HG03520 (cell line): ENCODE data around the gene KLRF1.
A peak's percentile ranks its signal among the peaks of the same experiment; 100 is the strongest.

Experiments used
- ATAC-seq: cut with Tn5 transposase; IDR thresholded peaks from one replicate; pipeline ENCODE4 v1.9.1; 2021; ENCODE audit warnings: mild to moderate bottlenecking, moderate library complexity; ENCODE audit not compliant: unreplicated experiment

Gene KLRF1

GRCh38 chr12:9827209-9827888, at the start of gene KLRF1:
Gene KLRF1, plus strand, starts transcription at chr12:9827481. Its CDS starts 64 bp downstream, at chr12:9827545.
- ATAC-seq = no peak

GRCh38 chr12:9779209-9779608, 48.1 kb upstream of the KLRF1 start:
- no peak for ATAC-seq

DNA sequence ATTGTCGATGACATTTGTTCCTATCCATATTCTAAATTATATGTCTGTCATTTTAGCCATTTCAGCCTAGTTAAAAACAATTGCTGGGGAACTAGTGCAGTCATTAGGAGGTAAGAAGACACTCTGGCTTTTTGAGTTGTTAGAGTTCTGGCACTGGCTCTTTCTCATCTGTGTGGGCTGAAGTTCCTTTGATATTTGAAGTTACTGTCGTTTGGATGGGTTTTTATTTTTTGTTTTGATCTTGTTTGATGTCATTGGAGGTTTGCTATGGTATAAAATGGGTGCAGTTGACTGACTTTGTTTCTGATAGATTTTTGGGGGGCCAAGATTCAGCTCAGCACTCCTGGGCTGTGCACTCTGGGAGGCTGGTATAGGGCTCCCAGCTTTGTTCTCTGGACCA, 45.9 kb upstream of the KLRF1 start:
- ATAC-seq = no peak

- ATAC-seq = no peak
Observed at GRCh38 chr12:9782547-9783382, 44.5 kb upstream of the KLRF1 start.

DNA sequence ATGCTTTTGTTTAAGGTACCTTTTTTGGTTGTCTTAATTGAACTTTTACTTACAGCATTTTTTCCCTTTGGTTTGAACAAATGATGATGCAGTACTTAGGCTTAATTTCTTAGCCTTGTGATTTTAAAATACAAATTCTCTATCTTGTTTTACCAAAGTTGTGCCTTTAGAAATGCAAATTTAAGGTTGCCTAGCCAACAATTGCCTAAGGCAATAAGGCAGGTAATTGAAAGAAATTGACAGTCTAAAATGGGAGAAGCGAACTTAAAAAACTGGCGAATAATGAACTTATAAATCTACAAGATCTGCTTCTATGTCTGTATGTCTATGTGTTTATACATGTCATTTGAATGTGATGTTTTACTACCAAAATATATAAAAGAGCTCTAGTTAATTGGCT, 43.0 kb upstream of the KLRF1 start:
- no peak for ATAC-seq

DNA sequence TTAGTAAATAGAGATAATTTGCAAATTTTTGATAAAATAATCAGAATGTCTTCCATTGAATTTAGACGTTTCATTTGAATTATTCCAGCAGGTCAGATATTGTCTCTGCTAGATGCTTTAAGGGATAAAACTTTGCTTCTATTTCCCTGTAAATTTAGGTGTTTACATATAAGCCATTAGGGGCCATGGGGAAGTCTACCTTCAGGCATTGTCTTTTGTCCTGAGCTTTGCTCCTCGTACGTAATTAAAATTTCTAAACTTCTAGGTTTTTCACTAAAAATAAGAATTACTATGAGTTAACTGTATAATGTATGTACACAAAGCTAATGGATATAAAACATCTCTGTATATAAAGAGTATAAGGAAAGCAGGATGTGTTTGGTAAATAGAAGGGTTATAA, 42.5 kb upstream of the KLRF1 start:
- no peak for ATAC-seq

GRCh38 chr12:9786726-9787717, 40.3 kb upstream of the KLRF1 start:
- no peak for ATAC-seq

- no peak for ATAC-seq
Observed at GRCh38 chr12:9792185-9792900, 34.9 kb upstream of the KLRF1 start.

- ATAC-seq = no peak
Observed at GRCh38 chr12:9792961-9793617, 34.2 kb upstream of the KLRF1 start.

DNA sequence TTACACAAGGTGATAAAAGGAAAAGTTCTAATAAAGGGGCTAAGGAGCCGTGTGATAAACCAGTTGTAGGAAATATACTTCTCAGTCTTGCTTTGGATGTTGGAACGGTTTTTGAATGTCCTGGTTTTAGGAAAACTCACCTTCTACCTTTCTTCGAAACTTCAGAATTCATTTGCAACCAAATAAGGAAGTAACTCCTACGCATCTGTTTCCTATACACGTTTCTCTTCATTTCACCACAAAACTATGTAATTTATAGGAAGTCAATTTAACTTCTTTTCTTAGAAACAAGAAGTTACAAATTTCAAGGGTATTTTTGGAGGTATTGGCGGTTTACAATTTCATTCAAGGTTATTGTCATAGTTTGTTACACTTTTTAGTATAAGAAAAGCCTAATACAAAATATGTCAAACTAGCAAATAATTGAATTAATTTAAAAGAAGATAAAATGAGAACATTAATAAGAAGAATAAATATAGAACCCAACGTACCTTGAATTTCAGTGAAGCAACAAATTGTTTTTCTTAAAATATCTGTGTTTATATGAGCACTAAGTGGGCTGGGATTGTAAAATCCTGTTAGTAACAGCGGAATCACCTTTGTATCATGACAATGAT, 33.4 kb upstream of the KLRF1 start:
- no peak for ATAC-seq

GRCh38 chr12:9794484-9795093, 32.7 kb upstream of the KLRF1 start:
- ATAC-seq = no peak

GRCh38 chr12:9795945-9796344, 31.3 kb upstream of the KLRF1 start:
- ATAC-seq = no peak

GRCh38 chr12:9796346-9796745, 30.9 kb upstream of the KLRF1 start:
- no peak for ATAC-seq

DNA sequence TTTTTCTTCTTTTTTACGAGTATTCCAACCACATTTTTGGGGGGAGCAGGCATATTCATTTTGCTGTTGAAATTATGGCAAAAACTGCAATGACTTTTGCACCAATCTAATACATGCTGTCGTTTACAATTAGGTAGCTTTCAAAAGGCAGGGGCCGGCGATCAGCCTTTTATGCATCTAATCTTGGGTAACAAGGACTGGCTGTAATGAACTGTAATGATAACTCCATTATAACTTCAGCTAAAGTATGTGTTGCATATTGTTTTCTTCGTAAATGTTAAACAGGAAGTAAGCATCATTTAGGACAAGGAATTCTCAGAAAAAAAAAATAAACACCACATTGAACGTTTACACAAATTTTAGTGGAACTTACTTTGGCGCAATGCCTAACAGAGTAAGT, 30.3 kb upstream of the KLRF1 start:
- ATAC-seq = no peak

DNA sequence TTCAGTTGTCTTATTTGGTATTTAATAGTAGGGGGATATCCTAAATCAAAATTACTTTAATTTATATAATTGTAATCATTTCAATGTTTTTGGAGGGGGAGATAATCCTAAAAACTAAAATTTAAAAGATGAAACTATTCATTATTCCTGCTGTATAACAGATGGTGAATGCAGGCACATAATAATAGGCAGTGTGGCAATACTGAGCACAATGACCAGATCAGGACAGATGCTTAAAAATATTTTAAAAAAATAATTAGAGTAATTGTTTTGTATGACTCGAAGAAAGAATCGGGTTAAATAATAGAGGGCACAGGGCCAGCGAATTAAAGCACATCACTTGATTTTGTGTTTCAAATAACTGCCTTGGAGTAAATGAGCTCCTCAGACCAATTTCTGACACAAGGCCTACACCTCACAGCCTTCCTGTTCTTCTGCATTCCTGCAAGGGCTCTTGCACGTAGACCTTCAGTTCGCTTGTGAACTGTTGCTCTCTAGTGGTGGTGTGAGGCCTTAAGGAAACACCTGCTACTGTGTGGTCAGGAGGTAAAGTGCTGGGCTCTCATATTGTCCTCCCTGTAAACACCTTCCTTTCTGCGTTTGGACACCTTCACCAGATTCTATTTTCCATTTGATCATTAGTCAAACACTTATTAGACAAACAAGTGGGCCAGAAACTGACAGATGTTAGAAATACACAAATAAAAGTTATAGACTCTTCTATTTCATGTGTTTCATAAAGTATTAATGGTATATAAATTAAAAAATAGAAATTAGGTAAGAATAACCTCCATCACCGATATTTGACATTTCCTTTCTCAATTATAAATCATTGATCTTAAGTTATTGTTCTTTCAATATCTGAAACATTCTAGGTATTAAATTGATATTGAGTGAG, 29.3 kb upstream of the KLRF1 start:
- ATAC-seq = peak; percentile 95

DNA sequence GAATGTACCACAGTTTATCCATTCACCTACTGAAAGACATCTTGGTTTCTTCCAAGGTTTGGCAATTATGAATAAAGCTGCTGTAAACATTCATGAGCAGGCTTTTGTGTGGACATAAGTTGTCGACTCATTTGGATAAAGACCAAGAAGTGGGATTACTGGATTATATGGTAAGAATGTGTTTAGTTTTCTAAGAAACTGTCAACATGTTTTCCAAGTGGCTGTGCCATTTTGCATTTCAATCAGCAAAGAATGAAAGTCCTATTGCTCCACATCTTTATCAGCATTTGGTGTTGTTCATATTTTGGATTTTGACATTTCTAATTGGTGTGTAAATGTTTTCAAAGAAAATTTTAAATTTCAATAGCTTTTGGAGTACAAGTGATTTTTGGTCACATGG, 27.3 kb upstream of the KLRF1 start:
- no peak for ATAC-seq

GRCh38 chr12:9805883-9806282, 21.4 kb upstream of the KLRF1 start:
- ATAC-seq = no peak

- ATAC-seq = no peak
Observed at GRCh38 chr12:9806714-9807113, 20.6 kb upstream of the KLRF1 start.
